AG08396 (cell line): ENCODE data around the gene NOA1.
"Not testable (repeated sequence)": the region's sequence is repeated elsewhere in the genome, so short reads cannot be mapped to it uniquely, and the experiment has no call there.

ENCODE experiments used
- DNase-seq: peaks from one replicate; pipeline ENCODE4 v3.0.0; 2012; ENCODE audit warnings: low spot score, mixed read lengths

The NOA1 gene

DNA sequence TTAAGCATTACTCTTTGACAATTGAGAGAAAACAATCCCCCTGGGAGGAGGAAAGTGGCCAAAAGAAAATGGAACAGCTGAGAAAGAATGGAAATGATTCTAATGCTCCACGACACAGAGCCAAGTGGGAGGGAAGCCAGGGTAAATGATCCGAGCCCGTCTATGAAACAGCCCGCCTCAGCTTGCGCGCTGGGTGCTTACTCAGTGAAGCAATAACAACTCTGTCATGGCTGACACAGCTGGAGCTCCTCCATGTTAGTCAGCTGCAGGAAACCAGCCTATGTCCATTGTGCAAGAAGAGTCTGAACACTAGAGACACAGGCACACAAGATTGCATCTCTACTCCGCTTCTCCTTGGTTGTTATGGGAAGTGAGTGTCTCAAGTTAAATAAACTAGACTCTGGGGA is 19.3 kb downstream of the NOA1 start:
- peak; percentile 84 for DNase-seq

GRCh38 chr4:56953680-56954520 is 23.5 kb downstream of the NOA1 start:
- DNase-seq, result no peak

DNA sequence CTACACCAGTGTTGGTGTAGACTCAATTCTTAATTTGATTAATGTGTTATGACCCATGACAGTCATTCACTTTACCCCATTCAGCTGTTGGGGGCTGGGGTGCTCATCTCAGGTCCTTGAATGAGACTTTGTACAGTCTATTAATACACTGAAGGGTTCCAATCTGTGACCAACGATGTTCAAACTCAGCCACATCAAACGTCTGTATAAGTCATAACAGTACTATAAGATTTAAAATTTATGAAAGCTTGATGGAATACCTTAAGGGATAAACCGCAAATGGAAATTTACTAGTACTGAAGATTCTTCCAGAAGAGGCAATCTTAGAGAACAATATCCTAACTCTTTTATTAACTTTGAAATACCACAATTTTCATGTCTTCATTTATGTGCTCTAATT is 36.0 kb downstream of the NOA1 start:
- no peak for DNase-seq

DNA sequence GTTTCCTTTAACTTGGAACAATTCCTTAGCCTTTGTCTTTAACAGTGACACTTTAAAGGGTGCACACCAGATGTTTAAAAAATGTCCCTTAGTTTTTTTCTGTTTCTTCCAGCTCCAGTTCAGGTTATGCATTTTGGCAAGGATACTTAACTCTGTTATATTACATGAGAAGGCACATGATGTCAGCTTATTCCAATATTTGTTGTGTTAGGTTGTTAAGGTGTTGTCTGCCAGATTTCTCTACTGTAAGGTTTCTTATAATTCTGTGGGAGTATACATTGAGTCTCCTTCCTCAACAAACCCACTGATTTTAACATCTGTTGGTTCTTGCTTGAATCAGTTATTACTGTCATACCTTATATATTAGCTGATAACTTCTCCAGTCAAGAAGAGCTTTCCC is 36.4 kb downstream of the NOA1 start:
- DNase-seq, result no peak

- no peak for DNase-seq
These were observed 37.0 kb downstream of the NOA1 start for GRCh38 chr4:56940403-56940802.

DNA sequence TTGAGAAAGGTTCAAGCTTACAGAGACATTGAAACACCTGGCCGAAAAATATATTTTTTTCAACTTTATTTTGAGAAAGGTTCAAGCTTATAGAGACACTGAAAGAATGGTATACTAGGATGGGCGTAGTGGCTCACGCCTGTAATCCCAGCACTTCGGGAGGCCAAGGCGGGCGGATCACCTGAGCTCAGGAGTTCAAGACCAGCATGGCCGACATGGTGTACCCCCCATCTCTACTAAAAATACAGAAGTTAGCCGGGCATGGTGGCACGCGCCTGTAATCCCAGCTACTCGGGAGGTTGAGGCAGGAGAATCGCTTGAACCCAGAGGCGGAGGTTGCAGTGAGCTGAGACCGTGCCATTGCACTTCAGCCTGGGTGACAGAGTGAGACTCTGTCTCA is 37.6 kb downstream of the NOA1 start:
- DNase-seq, result not testable (repeated sequence)

- peak; percentile 68 for DNase-seq
These were observed 40.1 kb downstream of the NOA1 start for GRCh38 chr4:56937262-56937661.

- DNase-seq, result no peak
These were observed 45.5 kb downstream of the NOA1 start for GRCh38 chr4:56931924-56932323.

DNA sequence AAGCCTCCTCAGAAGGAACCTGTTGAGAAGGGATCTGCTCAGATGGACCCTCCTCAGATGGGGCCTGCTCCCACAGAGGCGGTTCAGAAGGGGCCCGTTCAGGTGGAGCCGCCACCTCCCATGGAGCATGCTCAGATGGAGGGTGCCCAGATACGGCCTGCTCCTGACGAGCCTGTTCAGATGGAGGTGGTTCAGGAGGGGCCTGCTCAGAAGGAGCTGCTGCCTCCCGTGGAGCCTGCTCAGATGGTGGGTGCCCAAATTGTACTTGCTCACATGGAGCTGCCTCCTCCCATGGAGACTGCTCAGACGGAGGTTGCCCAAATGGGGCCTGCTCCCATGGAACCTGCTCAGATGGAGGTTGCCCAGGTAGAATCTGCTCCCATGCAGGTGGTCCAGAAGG is 46.8 kb downstream of the NOA1 start:
- DNase-seq, result no peak

DNA sequence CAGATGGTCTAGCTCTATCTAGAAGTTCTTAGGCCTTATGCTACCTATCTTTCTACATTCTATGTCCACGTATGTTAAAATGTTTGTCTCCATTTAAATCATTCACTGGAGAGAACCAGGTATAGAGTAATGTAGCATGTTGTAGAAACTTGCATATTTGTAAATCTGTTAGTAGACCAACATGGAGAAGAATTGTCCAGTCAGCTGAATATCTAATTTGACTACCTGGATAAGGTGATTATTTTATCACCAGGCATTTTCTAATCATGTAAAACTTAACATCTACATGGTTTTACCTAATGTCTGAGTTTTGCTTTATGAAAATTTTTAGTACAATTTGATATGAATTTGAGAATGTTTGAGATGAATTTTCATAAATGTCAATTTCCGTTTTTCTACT is 50.2 kb downstream of the NOA1 start:
- no peak for DNase-seq

- DNase-seq, result not testable (repeated sequence)
These were observed 62.4 kb downstream of the NOA1 start for GRCh38 chr4:56914977-56915376.

DNA sequence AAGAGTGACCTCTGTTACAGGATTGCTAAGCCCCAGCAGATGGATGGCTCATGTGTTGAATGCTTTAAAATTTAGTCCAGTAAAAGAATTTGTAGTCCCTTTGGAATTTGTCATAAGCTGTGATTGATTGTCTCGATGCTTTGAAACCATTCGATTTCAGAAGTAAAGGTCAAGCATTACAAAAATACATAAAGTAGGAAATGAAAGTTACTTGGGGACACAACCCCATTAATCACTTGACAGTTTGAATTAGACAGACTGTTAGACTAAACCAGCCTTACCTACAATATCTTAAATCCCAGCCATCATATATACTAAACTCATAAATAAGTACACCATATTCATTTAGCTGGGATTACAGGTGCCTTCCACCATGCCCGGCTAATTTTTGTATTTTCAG is 63.1 kb downstream of the NOA1 start:
- DNase-seq, result no peak
